HG03108 (cell line): ENCODE results near the gene LIN9.
"Not testable (repeated sequence)": the region's sequence is repeated elsewhere in the genome, so short reads cannot be mapped to it uniquely, and the experiment has no call there.

ENCODE experiments used
- ATAC-seq: cut with Tn5 transposase; IDR thresholded peaks from one replicate; pipeline ENCODE4 v1.9.1; 2021; ENCODE audit warnings: moderate library complexity; ENCODE audit not compliant: unreplicated experiment

The LIN9 gene

DNA sequence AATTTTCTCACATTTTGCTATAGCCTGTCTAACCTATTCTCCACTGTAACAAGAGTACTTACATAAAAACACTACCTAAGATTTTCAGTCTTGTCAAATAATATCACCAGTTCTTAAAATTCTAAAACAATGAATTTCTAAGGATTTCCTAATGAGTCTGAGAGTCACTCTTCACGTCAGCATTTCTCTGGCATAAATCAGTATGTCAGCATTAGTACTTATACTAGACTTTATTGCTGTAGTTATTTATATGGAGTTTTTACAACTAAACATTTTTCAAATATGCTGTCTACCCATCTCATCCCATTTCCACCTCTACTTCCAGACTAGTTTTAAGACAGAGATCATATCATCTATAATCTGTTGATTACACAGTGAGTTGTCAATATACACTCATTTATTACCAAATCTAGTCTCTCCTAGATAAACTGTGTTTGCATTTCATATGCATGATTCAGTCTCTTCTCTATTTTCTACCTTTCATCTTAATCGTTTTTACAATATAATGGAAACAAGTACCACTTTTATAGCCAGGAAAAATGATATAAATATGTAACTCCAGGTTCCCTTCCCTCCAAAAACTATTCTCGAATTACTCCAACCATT lies 32.8 kb downstream of the LIN9 start:
- ATAC-seq: no peak

DNA sequence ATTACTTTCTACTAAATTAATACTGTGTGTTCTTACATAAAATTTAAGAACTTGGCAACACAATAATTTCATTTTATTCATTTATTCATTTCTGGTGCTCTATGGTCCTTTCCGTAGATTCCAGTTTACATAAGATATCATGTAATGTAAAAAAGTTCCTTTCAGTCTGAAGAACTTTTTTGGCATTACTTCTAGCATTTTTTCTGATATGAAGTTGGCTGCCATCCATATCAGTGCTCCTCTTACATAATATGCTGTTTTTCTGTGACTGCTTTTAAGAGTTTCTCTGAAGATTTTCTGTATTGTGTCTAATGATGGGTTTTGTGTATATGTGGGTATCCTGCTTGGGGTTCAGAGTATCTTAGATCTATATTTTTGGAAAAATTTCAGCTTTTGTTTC lies 34.8 kb downstream of the LIN9 start:
- ATAC-seq: no peak

DNA sequence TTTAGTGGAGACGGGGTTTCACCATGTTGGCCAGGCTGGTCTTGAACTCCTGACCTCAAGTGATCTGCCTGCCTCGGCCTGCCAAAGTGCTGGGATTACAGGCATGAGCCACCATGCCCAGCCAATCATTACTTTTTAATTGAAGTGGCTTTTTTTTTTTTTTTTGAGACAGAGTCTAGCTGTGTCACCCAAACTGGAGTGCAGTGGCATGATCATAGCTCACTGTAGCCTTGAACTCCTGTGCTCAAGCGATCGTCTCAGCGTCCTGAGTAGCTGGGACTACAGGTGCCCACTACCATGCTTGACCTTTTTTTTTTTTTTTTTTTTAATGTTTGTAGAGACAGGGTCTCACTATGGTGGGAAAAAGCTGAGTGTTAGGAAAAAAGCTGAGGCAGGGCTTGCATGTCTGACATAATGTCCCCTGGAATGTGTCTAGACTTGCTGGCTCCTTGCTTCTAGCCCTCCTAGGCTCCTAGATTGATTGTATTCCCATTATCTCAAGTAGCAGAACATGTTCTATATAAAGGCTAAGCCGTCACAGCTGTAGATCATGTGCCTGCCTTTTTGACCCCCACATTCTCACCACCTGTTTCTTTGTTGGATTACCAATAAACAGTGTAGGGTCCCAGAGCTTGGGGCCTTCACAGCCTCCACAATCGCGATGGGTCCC lies 36.6 kb downstream of the LIN9 start:
- not testable (repeated sequence) for ATAC-seq

DNA sequence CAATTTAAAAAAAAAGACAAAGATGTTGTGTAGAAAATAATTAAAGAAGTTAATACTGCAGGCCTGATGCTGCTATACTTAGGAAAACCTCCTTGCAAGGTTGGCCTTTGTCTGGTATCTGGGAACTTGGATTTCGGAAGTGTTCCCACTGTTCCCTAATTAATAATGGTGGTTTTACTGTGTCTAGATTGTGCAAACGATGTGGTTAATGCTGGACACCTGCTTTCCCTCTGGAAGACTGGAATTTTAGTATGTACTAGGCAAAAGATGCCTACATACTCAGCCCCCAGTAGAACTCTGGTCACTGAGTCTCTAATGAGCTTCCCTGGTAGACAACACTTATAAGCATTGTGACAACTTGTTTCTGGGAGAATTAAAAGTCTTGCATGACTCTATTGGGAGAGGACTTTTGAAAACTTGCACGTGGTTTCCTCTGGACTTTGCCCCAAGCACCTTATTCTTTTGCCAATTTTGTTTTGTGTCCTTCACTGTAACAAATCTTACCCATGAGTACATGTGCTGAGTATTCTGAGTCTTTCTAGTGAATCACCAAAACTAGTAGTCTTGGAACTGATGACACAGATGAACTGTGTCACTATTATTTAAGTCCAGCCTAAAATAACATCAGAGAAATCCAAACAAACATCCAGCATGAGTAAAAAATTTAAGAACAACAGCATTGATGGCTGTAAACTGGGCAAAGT lies 40.4 kb downstream of the LIN9 start:
- ATAC-seq: no peak

DNA sequence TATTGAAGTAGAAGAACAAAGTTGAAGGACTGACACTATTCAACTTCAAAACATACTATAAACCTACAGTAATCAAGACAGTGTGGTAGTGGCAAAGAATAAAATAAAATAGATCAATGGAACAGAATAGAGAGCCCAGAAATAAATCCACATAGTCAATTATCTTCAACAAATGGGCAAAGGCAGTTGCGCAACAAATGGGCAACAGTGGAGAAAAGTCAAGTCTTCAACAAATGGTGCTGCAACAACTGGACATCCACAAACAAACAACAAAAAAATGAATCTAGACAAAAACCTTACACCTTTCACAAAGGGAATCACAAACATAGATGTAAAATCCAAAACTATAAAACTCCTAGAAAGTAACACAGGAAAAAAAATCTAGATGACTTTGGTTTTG lies 47.1 kb downstream of the LIN9 start:
- ATAC-seq: no peak

DNA sequence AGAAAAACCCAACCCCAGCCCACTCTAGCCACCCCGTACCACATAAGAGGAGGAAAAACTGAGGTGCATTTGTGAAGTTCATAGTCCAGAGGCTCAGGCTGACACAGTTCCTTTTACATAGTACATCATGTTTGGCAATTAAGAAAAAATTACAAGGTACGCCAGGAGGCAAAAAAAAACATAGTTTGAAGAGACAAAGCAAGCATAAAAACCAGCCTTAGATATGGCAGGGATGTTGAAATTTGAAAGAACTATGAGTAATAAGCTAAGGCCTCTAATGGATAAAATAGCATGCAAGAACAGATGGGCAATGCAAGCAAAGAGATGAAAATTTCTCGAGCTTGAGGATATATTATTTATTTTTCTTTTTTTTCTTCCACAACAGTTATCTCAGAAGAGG lies 53.6 kb downstream of the LIN9 start:
- ATAC-seq: no peak

DNA sequence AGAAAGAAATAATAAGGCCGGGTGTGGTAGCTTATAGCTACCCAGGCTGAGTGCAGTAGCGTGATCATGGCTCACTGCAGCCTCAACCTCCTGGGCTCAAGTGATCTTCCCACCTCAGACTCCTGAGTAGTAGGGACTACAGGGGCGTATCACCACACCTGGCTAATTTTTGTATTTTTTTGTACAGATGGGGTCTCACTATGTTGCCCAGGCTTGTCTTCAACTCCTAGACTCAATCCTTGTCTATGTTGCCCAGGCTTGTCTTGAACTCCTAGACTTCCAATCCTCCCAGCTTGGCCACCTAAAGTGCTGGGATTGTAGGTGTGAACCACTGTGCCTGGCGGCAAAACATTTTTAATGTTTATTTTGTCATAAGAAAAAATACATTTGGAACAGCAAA lies 55.0 kb downstream of the LIN9 start:
- ATAC-seq: no peak

DNA sequence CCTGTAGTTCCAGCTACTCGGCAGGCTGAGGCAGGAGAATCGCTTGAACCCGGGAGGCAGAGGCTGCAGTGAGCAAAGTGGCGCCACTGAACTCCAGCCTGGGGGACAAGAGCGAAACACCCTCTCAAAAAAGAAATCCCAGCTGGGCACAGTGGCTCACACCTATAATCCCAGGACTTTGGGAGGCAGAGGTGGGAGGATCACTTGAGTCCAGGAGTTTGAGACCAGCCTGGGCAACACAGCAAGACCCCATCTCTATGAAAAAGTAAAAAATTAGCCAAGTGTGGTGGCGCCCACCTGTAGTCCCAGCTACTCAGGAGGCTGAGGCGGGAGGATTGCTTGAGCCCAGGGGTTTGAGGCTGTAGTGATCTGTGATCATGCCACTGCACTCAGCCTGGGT lies 56.1 kb downstream of the LIN9 start:
- not testable (repeated sequence) for ATAC-seq

DNA sequence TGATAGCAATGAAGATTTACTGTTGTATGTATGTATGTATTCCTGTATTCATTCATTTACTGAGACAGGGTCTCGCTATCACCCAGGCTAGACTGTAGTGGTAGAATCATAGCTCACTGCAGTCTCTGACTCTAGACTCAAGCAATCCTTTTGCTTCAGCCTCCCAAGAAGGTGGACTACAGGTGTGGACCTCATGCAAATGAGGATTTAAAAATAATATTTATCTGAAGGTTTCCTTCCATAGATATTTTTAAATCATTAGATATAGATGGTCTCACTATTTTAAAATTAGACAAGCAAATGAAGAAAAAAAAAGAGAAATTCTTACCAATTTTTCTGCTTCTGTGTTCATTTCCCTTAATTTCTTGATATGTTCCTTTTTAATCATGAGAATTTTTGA lies 58.5 kb downstream of the LIN9 start:
- ATAC-seq: no peak

DNA sequence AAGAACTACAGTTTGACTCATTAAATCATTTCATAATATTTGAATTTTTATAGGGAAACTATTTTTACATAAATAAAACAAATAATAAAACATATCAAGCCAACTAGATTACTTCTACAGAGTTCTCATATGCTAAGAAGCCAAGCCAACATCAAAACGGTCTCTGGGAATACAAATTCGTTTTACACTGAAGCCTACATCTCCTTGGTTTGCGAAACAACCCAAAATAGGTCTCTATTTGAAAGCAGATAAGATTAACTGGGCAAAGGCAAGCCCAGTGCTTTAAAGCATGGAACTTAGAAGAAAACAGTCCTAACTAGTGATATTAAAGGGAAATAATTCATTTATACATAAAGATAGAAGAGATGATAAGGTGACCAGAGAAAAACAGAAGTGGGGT lies 60.2 kb downstream of the LIN9 start:
- ATAC-seq: no peak

DNA sequence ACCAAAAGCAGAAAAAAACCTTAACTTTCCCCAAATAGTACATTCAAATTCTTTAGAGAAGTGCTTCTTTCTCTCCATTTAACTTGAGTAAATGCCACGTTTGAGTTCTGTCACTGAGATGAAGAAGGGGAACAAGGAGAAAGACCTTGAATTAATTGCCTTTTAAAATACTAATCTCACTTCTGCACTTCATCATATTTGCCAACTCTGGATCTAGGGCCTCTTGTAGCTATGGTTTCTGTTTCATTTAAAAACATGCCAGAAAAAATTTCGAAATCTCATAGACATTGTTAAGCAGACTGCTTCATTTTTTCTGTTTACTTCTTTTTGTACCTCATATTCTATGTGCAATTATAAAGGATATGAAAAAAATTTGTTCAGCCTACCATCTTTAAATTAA lies 60.9 kb downstream of the LIN9 start:
- ATAC-seq: no peak

DNA sequence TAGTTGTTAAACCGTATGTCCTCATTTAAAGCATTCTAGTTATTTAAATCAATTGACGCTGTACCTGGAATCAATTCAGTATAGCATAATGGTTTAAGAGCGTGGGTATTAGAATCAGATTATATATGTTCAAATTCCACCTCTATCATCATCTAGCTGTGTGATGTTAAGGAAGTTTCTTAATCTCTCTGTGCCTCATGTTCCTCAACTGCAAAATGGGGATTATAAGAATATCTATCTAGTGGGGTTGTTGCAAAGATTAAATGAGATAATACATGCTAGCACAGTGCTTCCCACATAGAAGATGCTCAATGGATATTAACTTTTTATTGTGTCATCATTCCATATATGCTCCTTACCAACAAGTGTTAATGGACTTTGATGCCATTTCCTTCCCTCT lies 69.5 kb downstream of the LIN9 start:
- ATAC-seq: no peak

DNA sequence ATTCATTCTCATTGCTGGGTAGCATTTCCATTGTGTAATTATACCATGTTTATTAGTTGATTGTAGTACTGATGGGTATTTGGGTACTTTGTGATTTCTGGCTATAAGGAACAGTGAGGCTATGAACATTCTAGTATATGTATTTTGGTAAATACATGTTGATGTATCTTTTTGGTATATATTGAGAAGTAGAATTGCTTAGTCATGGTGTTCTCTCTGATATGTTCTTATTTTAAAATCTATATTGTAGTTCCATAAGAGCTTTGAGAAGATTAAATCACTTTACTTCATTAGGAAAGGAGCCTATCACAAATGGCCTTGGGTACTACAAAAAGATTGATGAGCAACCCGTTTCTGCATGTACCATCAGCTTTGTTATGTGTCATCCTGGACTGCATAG lies 72.1 kb downstream of the LIN9 start:
- ATAC-seq: no peak

DNA sequence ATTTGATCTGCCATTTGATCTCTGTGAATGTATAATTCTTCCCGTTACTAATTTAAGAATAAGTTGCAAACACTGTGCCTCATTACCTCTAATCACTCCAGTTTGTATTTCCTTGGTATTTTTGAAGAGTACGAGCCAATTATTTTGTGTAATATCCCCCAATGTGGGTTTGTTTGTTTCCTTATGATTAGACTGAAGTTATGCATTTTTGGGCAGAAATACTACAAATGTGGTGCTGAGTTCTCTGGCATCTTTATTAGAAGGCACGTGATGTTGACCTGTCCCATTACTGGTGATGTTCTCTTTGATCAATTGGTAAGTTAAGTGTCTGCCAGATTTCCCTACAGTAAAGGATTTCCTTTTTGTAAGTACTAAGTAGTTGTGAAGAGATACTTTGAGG lies 75.2 kb downstream of the LIN9 start:
- ATAC-seq: no peak

DNA sequence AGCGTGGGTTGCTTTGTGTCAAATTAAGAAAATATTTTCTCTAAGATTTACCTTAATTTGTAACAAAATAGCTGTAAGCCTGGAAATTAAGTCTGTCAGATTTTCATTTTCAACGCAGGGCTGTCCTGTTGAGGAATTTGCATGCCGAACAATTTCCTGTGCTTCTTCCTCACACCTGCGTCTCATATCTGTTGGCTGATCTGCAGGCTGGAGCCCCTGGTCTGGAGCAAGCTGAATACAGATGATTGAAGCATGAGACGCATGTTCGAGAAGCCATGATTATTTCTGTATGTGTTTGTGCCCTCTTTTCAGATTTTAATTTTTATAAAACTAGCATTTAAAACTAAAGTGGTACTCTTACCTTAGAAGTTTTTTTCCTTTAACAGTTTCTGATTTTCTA lies 75.7 kb downstream of the LIN9 start:
- peak; percentile 71 for ATAC-seq

DNA sequence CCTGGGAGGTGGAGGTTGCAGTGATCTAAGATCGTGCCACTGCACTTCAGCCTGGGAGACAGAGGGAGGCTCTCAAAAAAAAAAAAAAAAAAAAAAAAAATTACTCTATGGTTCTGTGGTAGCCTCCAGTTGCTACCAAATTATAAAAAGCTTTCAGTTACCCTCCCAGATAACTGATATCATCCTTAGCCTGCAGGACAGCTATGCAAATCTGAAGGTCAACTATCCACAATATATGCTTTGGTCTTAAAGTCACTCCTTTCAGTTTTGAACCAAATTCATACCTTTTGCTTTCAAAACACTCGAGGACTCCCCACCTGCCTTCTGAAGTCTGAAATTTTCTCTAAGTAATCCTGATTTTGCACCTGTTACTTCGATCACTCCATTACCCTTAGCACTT lies 82.4 kb downstream of the LIN9 start:
- ATAC-seq: no peak

DNA sequence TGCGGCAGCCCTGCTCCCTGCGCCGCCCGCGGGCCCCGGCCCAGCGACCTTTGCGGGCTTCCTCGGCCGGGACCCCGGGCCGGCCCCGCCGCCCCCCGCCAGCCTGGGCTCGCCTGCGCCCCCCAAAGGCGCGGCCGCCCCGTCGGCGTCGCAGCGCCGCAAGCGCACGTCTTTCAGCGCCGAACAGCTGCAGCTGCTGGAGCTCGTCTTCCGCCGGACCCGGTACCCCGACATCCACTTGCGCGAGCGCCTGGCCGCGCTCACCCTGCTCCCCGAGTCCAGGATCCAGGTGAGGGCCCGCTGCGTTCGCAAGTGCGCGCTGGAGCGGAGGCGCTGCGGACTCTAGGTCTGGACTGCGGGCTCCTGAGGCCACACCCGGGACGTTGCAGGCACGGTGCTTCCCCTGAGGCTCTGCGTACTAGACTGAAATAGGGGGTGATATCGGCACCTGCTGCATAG lies 85.1 kb downstream of the LIN9 start:
- ATAC-seq: peak; percentile 68

DNA sequence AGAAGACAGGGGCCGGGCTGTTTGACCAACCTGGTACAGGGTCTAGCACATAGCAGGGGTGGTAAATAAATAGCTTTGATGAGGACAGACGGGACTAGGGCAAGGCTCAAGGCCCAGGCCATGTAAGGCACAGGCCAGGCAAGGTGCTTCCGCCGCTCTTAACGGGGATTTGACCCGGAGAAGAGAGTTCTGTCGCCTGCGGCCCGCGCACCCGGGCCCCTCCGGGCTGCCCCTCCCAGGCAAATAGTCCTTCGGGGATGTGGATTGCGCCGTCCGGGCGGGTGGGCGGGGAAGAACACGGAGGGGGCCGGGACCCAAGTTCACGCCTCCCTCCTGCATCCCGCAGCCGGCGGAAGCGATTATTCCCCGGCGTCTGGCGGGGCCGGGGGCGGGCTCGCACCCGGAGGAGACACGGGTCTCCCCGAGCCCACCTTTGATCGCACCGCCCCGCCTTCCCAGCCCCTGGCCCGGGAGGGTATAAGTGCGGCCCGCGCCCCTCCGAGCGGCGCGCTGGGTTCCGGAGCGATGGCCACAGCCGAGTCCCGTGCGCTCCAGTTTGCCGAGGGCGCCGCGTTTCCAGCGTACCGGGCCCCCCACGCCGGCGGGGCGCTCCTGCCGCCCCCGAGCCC lies 85.7 kb downstream of the LIN9 start, which contains the start of gene MIXL1:
Gene MIXL1, plus strand, starts transcription at position 508 of the 629 bp plus-strand sequence. Its CDS starts 18 bp downstream, at position 526.
- peak; percentile 23 for ATAC-seq

DNA sequence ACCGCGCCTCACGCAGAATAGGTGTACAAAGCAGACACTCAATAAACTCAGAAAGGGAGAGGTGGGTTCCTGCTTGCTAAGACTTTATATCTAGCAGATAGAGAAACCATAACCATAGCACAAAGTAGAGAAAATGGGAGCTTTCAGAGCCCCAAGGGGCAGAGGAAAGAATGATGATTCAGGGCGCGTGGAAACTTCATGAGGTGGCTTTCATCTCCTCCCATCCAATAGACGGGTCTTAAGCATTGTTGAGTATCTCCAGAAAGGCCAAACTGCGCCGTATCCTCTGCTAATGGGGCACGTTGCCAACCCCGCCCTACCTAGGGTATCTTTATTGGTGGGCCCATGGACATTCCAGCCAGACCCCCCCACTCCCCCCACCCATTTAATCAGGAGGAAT lies 86.3 kb downstream of the LIN9 start:
- no peak for ATAC-seq

DNA sequence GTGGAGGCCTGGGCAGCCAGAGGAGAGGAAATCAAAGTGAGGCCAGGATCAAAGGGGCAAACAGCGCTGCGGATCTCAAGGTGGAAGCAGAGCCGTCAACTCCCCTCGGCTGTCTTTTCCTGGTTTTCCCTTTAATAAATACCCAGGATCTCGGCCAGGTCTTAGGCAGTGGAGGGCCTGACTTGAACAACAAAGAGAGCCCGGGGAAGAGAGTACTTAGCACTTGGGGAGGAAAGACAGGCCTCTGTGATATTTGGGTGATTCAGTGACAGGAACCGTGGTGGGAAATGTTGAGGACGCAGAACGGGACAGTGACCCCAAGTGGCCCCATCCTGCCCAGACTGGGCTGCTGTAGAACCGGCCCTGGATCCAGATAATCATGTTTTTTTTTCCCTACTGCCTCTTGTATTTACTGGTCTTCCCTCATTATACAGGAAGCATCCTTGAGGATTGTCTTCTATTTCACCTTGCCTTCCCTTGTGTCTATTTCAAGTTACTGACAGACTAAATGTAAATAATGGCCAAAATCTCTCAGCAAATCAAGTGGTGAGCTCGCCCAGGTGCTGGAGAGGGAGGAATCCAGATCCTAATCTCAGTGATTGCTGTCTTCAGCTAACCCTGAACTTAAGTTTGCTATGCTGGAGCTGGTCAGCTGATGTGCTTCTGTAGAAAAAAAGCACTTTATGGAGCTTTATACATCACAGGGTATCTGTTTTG lies 88.3 kb downstream of the LIN9 start:
- no peak for ATAC-seq

DNA sequence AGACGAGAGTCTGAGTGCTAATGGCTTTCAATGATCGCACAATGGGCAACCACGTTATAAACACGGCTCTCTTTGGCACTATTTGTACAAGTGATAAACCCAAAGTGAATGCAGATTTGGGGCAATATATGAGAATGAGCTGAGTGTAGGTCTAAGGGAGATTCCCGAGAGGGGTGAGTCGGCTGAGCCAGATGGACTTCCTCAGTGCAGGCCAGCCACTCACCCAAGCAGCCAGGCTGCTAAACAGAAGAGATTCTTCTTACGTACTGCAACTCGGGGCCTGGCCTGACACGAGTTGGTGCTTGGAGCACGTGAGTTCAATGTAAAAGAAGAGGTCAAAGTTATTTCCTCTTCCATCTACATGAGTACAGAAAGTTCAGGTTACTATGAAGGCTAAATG lies 91.7 kb downstream of the LIN9 start:
- no peak for ATAC-seq
